SKM-1 (cell line): ENCODE data around the gene NFE2L3.
"Not testable (repeated sequence)": the region's sequence is repeated elsewhere in the genome, so short reads cannot be mapped to it uniquely, and the experiment has no call there.

ENCODE experiments used
- DNase-seq: peaks from one replicate; lab custom pipeline; 2025; ENCODE audit not compliant: unreplicated experiment; lab: John Stamatoyannopoulos, UW

The NFE2L3 gene

DNA sequence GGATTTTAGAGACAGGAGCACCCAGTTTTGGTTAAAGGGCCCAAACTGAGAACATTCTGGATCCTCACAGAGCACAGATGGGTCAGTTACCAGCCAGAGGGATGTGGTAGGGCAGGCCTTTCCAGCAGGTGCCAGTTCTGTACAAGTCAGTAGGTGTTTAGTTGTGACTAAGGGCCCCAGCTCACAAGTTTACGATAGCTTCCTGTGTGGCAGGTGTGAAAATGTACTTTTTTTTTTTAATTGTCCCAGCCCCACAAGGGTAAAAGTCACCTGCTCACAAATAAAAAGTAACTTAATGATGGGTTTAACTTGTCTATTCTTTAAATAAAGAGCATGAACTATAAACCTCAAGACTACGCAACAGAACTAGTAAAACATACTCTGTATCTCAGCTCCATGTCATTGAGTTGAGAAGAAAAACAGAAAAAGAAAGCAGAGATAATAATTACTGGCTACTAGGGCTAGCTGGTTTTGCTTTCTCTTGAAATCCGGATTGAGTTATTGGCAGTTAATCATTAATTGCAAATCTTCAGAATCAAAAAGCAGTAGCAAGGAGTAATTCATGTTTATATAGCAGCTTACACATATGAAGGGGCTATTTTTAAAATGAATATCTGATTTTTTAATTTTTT is 15.4 kb downstream of the NFE2L3 start:
- DNase-seq, result no peak

DNA sequence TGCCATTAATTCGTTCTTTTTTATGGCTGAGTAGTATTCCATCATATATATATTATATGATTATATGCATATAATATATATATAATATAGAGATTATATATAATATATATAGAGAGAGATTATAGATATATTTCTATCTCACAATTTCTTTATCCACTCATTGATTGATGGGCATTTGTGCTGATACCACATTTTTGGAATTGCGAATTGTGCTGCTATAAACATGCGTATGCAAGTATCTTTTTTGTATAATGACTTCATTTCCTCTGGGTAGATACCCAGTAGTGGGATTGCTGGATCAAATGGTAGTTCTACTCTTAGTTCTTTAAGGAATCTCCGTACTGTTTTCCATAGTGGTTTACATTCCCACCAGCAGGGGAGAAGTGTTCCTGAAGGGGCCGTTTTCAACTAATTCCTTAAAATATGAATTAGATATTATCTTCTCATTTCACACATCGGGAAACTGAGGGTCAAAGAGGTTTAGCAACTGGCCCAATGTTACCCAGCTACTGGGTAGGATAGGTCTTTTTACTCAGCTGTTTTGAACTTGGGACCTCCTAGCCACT is 16.5 kb downstream of the NFE2L3 start:
- no peak for DNase-seq

DNA sequence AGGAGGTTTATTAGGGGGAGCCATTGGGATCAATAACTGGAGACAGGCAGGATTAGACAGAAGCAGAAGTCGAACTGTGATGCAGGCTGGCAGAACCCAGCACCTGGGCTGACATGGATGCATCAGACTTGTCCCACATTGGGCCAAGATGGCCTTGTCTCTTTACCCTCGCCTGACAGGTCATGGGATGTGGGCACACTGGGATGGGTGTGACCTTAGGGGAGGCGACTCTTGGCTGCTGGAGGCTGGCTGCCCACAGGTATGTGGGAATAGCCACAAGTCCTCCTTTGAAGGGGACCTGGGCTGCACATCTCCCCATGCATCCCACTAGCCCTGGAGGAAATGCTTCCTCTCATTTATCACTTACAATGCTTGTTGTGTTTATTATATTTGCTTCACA is 17.3 kb downstream of the NFE2L3 start:
- no peak for DNase-seq

DNA sequence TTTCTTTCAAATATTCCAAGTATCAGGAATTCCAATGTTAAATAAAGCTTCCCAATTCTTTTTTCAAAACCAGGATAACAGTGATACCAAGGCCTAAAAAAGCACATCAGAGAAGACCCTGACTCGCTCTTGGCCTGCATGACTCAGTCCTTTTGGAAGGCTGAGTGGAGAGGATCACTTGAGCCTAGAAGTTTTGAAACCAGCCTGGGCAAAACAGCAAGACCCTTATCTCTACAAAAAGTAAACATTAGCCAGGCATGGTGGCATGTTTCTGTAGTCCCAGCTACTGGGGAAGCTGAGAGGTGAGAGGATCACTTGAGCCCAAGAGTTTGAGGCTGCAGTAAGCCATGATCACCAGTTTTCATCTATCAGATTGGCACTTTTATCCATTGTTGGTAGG is 18.7 kb downstream of the NFE2L3 start:
- DNase-seq, result no peak

DNA sequence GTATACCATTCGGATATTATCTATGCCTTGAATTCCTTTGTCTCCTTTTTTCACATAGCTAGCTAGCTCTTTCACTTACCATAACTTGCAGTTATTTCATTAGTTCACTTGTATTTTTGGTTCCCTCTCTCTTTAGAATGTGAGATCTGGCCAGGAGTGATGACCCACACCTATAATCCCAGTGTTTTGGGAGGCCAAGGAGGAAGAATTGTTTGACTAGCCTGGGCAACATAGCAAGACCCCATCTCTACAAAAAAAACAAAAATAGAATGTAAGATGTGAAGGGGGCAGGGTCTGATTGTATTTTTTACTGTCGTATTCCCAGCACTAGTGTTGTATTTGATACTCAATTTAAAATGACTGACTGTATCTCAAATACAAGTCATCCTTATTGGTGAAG is 19.6 kb downstream of the NFE2L3 start:
- no peak for DNase-seq

DNA sequence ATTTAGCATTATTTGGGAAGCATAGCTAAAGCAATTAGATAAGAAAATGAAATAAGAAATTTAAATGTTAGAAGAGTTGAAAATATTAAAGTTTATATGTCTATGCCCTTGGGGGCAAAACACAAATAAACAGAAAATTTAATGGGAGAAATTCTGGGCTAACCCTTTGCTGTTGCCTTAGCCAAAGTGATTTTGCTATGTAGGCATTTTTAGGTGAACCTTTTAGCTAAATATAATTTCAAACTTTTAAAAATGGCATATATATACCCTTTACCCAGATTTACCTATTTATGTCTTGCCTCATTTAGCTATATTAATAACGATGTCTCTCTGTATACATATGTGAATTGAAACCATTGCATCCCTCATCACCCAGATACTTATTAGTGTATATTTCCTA is 20.1 kb downstream of the NFE2L3 start:
- DNase-seq, result no peak

DNA sequence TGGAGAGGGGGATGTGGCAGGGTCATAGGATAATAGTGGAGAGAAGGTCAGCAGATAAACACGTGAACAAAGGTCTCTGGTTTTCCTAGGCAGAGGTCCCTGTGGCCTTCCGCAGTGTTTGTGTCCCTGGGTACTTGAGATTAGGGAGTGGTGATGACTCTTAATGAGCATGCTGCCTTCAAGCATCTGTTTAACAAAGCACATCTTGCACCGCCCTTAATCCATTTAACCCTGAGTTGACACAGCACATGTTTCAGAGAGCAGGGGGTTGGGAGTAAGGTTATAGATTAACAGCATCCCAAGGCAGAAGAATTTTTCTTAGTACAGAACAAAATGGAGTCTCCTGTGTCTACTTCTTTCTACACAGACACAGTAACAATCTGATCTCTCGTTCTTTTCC is 23.9 kb downstream of the NFE2L3 start:
- DNase-seq, result not testable (repeated sequence)

DNA sequence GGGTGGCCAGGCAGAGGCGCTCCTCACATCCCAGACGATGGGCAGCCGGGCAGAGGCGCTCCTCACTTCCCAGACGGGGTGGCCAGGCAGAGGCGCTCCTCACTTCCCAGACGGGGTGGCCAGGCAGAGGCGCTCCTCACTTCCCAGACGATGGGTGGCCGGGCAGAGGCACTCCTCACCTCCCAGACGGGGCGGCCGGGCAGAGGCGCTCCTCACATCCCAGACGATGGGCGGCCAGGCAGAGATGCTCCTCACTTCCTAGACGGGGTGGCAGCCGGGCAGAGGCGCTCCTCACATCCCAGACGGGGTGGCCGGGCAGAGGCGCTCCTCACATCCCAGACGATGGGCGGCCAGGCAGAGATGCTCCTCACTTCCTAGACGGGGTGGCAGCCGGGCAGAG is 24.7 kb downstream of the NFE2L3 start:
- not testable (repeated sequence) for DNase-seq

DNA sequence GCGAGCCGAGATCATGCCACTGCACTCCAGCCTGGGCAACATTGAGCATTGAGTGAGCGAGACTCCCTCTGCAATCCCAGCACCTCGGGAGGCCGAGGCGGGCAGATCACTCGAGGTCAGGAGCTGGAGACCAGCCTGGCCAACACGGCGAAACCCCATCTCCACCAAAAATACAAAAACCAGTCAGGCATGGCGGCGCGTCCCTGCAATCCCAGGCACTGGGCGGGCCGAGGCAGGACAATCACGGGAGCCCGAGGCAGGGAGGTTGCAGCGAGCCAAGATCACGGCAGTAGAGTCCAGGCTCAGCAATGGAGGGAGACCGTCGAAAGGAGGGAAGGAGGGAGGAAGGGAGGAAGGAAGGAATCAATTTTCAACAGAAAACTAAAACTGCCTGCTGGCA is 25.3 kb downstream of the NFE2L3 start:
- DNase-seq, result not testable (repeated sequence)

DNA sequence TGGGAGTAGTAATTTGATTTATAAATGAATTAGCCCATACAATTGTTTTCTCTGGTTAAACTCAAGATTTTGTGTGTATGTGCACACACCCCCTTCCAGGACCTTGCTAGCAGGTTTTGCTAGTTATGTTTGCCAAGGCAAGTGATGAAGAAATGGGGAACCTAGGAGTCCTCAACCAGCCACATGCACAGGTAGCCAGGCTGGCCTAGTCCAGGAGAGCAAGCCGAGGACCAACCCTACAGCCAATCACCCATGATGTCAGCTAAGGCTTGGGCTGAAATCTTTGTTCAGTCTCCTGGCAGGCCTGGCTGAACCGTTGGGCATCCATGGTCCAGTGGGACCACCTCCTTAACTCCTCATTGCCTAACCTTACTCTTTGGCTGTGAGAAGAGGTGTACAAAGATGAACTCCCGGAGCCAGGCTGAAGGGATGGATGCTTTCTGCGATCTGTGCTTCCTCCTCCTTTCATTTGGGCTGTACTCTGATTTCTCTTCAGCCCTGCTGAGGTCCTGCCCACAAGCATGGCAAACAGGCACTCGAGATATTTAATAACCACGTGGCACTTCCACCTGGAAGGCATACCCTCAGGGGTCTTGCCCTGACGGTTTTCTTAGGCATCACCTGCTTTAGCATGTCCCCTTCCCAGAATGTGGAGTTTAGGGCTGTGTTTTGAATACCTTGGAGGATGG is 26.4 kb downstream of the NFE2L3 start:
- DNase-seq, result no peak

DNA sequence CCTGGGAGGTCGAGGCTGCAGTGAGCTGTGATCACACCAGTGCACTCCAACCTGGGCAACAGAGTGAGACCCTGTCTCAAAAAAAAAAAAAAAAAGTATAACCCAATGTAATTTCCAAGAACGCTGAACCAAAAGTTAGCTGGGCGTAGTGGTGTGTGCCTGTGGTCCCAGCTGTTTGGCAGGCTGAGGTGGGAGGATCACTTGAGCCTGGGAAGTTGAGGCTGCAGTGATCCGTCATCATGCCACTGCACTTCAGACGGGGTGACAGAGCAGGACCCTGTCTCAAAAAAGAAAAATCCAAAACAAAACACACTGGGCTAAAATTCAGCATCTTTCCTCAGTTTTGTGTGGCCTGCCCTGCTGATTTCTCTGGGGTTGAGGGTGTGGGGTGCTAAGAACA is 27.4 kb downstream of the NFE2L3 start:
- DNase-seq, result no peak

DNA sequence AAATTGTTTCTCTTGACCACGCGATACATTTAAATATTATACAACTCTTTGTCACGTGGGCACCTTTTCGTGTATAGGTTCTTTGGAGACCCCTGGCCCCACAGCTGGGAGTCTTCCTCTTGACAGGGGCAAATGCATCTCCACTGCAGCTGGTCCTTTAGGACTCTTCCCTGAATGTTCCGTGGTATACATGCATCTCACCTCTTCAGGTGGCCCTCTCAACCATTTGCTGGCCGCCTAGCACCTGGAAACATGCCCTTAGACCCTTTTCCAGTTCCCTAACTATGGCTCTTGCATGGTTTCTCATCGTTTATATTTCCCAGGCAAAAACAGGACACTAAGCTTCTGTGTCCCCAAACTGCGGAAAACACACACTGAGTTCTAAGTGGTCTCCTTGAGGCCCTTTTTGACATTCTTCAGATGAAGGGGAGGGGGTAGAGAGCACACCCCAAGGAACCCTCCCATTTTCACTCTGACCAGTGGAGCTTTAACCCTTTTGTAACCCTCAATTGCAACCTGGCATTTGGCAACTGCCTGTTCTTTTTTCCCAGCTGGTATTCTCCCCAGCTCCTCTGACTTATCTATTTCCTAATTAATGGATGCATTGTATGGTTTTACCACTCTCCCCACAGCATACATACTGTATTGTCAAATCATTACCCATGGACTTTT is 28.0 kb downstream of the NFE2L3 start:
- no peak for DNase-seq

DNA sequence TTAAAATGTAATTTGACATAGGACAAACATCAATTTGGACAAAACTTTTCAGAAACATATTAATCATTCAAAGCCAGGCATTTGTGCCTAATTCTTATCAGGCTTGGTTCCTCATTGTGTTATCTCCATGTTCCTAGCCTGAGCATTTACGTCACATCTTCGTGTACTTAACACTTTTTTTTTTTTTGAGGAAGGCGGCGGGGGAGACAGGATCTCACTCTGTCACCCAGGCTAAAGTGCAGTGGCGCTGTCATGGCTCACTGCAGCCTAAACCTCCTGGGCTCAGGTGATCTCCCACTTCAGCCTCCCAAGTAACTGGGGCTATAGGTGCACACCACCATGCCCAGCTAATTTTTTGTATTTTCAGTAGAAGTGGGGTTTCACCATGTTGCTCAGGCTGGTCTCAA is 28.8 kb downstream of the NFE2L3 start:
- DNase-seq, result no peak

DNA sequence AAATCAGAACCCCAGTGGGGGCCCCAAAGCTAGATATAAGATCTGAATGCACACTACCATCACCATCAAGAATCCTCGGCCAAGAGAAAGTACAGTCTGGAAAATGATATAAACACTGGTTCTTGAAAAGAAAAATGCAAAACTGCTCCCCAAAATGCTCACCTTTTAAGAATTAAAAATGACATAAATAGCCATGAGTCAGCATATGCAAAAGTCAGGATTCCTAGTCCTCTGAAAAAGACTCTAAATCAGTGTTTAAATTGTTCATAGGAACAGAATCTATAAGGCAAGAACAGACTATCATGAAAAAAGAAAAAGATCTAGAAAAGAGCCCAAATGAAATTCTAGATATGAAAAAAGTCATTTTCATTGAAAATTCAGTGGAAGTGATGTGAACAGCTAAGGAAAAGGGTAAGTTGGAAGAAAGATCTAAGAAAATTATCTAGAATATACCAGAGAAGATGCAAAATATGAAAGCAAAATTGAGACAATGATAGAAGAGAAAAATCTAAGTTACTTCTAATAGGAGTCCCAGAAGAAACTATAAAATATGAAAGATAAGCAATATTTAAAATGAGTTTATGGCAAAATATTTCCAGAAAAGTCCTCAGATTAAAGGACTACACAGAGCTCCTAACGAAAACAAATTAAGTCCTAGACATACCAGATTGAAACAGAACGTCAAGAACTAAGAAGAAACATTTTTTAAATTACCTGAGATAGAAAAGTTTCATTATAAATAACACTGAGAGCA is 29.7 kb downstream of the NFE2L3 start:
- DNase-seq, result no peak

DNA sequence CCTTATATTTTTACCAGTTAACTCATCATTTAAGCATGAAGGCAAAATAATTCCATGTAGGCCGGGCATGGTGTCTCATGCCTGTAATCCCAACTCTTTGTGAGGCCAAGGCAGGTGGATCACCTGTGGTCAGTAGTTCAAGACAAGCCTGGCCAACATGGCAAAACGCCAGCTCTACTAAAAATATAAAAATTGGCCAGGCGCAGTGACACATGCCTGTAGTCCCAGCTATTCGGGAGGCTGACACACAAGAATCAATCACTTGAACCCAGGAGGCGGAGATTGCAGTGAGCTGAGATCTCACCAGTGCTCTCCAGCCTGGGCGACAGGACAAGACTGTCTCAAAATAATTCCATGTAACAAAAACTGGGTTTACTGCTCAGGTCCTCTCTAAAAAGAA is 30.3 kb downstream of the NFE2L3 start:
- no peak for DNase-seq

DNA sequence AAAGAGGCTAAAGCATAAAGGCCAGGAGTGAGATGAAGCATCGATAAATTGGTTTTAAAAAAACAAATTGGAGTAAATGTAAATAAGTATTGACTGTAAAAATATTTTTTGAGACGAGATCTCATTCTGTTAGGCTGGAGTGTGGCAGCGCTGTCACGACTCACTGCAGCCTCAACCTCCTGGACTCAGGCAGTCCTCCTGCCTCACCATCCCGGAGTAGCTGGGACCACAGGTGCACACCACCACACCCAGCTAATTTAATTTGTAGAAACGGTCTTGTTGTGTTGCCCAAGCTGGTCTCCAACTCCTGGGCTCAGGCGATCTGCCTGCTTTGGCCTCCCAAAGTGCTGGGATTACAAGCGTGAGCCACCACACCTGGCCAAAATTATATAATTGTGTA is 30.7 kb downstream of the NFE2L3 start:
- no peak for DNase-seq

DNA sequence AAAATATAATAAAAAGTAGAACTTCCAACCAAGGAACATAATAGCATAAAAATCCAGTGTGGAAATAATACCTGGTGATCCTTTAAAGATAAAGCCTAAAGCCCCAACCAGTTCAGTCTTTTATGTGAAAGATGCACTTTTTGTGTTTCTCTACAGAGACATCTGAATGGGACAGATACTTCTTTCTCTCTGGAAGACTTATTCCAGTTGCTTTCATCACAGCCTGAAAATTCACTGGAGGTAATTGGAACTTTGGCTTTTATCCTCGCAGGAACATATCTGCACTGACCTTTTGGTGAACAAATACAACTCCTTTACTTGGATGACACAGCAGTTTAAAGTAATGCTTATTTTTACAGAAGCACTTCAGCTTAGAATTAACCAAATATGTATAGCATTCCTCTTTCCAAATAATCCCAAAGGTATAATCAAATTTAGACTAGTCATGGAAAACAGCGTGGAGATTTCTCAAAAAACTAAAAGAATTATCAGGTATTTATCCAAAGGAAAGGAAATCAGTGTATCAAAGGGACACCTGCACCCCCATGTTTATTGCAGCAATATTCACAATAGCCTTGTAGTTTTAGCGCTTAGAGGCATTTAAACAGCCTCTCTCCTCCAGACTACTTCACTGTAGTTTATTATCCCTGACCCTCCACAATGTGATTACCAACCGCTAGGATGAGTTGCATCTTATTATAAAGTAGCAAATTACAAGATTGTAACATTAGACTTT is 31.7 kb downstream of the NFE2L3 start:
- DNase-seq, result no peak

DNA sequence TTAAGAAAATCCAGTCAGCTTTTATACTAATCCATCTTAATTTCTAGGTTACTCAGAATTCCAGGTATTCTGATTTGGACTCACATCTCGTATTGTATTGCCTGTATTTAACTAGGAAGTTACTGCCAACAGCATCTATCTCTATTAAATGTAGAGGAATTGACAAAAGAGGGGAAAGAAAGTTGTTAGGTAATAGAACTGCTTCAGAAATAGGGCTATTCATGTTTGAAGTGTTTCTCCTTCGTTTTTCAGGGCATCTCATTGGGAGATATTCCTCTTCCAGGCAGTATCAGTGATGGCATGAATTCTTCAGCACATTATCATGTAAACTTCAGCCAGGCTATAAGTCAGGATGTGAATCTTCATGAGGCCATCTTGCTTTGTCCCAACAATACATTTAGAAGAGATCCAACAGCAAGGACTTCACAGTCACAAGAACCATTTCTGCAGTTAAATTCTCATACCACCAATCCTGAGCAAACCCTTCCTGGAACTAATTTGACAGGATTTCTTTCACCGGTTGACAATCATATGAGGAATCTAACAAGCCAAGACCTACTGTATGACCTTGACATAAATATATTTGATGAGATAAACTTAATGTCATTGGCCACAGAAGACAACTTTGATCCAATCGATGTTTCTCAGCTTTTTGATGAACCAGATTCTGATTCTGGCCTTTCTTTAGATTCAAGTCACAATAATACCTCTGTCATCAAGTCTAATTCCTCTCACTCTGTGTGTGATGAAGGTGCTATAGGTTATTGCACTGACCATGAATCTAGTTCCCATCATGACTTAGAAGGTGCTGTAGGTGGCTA is 32.5 kb downstream of the NFE2L3 start:
- DNase-seq, result not testable (repeated sequence)

DNA sequence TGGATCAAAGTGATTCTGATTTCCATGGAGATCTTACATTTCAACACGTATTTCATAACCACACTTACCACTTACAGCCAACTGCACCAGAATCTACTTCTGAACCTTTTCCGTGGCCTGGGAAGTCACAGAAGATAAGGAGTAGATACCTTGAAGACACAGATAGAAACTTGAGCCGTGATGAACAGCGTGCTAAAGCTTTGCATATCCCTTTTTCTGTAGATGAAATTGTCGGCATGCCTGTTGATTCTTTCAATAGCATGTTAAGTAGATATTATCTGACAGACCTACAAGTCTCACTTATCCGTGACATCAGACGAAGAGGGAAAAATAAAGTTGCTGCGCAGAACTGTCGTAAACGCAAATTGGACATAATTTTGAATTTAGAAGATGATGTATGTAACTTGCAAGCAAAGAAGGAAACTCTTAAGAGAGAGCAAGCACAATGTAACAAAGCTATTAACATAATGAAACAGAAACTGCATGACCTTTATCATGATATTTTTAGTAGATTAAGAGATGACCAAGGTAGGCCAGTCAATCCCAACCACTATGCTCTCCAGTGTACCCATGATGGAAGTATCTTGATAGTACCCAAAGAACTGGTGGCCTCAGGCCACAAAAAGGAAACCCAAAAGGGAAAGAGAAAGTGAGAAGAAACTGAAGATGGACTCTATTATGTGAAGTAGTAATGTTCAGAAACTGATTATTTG is 33.3 kb downstream of the NFE2L3 start:
- DNase-seq, result no peak
